ENCODE results near the gene DUOXA1.
A peak's percentile ranks its signal among the peaks of the same experiment; 100 is the strongest.
"Not testable (repeated sequence)": the region's sequence is repeated elsewhere in the genome, so short reads cannot be mapped to it uniquely, and the experiment has no call there.

Gene DUOXA1

GRCh38 chr15:45150481-45150880, 20.8 kb upstream of the DUOXA1 start:
- DNase-seq = no peak

DNA sequence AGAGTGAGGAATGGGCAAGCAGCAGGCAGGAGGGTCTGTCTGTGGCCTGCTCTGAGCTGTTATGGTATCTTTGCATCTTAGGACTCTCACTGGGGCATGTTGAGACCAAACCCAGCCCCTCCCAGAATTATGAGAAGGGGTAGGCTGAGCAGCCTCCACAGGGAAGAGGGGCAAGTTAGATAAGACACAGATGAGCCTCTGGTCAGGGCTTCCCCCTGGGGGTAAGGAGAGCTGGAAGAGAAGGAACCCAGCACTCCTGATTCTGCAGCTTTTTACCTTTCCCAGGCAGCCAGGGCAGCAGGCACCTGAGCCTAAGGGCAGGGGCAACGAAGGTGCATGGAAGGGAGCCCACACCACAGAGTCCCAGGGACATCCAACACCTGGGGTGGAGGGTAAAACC, 19.4 kb upstream of the DUOXA1 start:
- DNase-seq = no peak

- DNase-seq = peak; percentile 10
Measured at GRCh38 chr15:45148076-45149059, 18.7 kb upstream of the DUOXA1 start.

- DNase-seq = no peak
Measured at GRCh38 chr15:45147606-45148005, 17.9 kb upstream of the DUOXA1 start.

DNA sequence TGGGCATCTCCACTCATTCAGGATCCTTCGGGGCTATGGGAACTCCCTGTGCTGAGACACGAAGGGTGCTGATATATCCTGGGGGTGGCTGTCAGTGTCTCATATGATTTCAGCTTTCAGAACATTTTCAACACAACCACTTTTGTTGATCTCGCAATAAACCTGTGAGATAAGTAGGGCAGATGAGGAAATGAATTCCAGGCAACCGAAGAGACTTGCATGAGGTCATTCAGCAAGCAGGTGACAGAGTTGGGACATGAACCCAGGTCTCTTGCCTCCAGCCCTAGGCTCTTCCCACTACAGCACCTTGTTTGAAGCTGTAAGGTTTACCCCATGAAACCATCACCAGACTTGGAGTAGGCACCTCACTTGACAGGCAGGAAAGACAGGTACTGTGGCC, 16.7 kb upstream of the DUOXA1 start:
- no peak for DNase-seq

DNA sequence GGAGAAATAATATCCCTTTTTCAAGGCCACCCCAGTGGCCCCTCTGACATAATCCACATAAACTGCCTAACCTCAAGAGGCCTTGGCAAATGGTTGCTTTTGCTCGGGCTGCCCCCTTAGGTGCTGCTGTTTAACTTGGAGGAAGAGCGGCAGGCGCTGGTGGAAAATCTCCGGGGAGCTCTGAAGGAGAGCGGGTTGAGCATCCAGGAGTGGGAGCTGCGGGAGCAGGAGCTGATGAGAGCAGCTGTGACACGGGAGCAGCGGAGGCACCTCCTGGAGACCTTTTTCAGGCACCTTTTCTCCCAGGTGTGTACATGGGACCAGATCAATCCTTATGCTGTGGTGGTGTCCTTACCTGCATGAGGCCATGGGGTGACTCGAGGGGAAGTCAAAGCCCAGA, 15.1 kb upstream of the DUOXA1 start:
- no peak for DNase-seq

DNA sequence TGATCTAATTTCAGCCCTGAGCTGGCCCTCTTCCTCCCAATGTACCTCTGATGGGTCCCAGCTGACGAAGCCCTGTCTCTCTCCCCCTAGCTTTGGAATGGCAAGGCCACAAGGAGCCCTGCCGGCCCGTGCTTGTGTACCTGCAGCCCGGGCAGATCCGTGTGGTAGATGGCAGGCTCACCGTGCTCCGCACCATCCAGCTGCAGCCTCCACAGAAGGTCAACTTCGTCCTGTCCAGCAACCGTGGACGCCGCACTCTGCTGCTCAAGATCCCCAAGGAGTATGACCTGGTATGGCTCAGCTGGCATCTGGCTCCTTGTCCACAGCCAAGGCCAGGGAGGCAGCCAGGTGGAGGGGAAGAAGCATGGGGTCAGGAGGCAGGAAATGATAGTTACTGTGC, 14.3 kb upstream of the DUOXA1 start:
- DNase-seq = no peak

DNA sequence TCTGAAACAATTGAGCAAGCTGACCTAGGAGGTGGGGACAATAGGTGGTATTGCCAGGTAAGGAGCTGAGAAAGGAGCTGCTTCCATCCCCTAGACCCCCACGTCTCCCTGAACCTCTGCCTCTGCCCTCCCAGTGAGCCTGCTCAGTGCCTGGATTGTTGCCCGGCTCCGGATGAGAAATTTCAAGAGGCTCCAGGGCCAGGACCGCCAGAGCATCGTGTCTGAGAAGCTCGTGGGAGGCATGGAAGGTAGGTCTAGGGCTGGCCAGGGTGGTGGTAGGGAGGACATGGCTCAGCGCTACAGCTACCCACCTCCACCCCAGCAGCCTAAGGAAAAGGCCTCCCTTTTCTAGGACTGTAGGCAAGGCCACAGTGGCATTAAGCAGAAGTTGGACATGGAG, 13.4 kb upstream of the DUOXA1 start:
- DNase-seq = no peak

DNA sequence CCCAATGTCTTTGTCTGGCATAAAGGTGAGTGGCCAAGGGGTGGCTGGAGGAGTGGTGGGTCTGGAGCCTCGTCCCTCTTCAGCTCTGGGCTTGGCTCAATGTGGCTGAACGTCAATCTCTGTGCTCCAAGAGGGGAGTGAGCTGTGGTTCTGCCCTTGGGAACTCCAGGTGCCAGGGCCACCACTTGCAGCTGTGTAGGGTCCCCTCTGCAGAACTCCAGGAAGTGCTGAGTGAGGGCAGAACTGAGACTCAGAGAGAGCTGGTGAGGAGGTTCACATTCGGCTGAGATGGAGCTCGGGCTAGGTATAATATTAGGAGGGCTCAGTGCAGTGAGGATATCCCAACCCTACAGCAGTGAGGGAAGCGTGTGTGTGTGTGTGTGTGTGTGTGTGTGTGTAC, 11.7 kb upstream of the DUOXA1 start:
- no peak for DNase-seq

DNA sequence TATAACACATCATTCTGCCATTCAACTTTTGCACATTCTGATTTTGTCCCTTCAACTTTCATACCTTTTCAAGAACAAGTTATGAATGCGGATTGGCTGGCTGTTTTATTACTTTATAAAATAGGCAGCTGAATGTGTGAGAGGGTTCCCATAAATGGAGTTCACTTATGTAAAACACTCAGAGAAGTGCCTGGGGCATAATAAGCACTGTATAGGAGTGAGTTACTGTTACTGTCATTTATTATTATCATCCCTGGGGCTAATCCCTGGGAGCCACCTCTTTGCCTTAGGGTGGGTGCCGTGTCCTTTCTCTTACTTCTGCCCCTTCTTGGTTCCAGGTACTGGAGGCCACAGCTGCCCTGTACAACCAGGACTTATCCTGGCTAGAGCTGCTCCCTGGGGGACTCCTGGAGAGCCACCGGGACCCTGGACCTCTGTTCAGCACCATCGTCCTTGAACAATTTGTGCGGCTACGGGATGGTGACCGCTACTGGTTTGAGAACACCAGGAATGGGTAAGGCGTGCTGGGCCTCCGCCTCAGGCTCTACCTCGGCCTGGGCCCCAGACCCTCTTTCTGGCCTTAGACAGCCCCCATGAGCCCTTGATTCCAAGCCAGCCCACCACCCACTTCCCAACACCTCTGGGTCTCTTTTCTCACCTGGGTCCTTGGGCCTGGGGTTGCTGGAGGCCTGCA, 11.0 kb upstream of the DUOXA1 start:
- DNase-seq = no peak

DNA sequence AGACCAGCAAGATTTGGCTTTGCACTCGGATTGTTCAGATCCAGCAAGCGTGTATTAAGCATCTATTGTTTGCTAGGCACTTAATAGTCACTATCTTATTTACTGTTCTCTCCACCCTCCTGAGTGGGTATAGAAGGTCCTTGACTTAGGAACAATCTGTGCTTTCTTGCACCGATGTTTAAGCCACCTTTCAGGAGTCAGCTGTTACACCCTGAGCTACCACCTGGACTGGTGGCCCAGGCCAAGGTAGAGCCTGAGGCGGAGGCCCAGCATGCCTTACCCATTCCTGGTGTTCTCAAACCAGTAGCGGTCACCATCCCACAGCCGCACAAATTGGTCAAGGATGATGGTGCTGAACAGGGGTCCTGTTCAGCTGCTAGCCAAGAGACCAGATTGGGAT, 10.1 kb upstream of the DUOXA1 start:
- no peak for DNase-seq

DNA sequence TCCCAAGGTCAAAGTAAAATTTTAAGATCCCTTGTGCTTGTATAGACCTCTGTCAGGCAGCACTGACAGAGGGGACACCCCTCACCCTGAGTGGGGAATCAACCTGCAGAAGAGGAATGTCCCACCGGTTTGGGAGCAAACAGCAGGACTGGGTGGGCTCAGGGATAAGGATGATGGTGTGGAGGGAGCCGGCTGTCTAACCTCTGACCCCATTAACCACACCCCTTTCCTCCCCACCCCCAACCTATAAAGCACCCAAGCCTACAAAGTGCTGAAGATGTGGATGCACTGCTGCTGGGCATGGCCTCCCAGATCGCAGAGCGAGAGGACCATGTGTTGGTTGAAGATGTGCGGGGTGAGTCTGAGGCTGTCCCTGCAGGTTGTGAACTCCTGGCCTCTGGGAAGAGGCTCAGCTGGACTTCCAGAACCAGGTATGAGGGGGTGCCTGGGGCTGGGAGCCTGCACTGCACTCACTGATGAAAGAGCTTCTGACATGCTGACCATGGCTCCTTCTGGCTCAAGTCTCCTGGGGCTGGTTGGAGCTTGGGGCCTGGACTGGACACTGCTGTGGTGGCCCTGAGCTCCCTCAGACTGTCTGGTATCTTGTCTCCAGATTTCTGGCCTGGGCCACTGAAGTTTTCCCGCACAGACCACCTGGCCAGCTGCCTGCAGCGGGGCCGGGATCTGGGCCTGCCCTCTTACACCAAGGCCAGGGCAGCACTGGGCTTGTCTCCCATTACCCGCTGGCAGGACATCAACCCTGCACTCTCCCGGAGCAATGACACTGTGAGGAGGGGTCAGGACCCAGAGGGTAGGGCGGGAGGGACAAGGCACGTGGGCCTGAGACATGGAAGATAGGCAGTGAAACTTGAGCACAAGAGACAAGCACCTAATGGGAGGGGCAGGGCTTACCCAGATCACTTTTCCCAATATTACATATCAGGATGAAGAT, 9.4 kb upstream of the DUOXA1 start:
- DNase-seq = no peak

GRCh38 chr15:45137703-45138102, 8.0 kb upstream of the DUOXA1 start:
- DNase-seq = no peak

- no peak for DNase-seq
Measured at GRCh38 chr15:45136378-45136764, 6.7 kb upstream of the DUOXA1 start.

GRCh38 chr15:45135705-45136377, 6.2 kb upstream of the DUOXA1 start:
- DNase-seq = not testable (repeated sequence)

DNA sequence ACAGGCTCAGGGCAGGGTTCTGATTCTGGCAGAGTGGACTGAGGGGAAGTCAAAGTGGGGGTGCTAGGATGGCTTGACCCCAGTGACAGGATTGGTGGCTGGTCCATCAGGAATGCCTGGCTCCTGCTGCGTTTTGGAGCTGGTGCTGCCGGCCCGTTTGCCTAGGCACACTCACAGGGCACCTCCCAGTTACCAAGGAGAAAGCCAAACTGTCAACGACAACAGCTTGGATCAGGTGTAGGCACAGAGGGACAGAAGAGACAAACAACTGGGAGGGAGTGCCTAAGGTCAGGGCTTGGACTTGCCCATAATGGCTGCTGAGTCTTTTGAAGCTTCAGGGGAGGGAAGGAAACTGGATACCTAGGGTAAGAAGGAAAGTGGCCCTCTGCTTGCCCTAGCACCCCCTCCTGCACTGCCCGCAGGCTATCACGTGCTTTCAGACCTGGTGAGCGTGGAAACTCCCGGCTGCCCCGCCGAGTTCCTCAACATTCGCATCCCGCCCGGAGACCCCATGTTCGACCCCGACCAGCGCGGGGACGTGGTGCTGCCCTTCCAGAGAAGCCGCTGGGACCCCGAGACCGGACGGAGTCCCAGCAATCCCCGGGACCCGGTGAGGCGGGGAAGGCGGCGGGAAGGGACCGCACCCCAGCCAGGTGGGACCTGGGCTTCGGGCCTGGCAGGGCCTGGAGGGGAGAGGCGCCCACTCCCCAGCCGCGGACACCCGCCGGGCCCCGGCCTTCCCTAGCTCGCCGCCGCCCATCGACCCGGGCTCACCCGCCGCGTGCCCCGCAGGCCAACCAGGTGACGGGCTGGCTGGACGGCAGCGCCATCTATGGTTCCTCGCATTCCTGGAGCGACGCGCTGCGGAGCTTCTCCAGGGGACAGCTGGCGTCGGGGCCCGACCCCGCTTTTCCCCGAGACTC, 5.3 kb upstream of the DUOXA1 start:
- DNase-seq = no peak

- no peak for DNase-seq
Measured at GRCh38 chr15:45134046-45134445, 4.4 kb upstream of the DUOXA1 start.

- no peak for DNase-seq
Measured at GRCh38 chr15:45133561-45133920, 3.9 kb upstream of the DUOXA1 start.

DNA sequence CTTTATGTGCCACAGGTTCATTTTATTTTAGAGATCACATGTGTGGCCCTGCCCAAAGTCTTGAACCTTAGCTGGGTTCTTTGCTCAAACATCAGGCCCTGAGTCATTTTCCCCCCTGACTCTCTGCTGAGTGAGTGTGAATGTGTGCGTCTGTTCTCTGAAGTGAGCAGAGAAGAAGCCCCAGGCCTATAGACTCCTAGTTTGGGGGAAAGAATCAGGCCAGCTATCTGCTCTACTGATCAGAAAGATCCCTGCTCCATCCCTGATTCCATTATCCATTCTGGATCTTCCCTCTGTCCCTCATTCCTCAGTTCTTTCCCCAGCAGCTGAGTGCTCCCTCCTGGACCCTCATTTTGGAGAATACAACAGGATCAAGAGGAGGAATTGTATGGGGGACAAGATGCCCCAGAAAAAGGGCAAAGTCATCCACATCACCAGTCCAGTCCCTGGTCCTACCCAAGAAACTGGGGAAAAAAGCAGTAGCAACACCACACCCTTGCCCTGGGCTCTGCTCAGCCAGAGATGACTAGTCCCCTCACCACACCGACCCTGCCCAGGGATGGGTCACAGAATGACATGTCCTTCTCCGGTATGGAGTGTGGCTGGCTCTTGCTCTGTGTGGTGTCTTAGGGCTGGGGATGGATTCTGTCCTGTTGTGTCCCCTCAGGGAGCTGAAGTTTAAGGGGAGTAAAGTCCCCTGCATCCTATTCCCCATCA, 3.3 kb upstream of the DUOXA1 start:
- no peak for DNase-seq

DNA sequence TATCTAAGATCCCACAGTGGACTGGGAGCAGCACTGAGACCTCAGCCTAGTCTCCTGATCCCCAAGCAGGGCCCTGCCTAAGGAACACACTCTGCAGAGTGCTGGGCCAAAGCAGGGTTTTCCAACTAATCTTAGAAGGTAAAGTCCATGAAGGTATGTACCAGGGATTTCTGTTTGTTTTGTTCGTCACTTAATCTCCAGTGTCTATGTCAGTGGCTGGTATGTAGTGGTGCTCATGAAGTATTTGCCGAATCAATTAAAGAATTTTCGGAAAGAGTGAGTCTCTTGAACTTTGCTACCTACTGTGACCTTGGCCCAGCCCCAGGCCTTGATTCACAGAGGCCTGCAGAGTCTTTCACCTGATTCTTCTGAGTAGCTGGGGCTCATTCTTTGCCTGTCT, 1.8 kb upstream of the DUOXA1 start:
- DNase-seq = no peak
